Chondrocyte (in vitro differentiated cells): Measurements from ENCODE around the gene ERBB3. TPM values are rescaled to one million over a fixed set of nuclear protein-coding genes. Genes with fewer than 3 reads are reported as not detected.
"Not testable (repeated sequence)": the region's sequence is repeated elsewhere in the genome, so short reads cannot be mapped to it uniquely, and the experiment has no call there.

Experiments used
- DNase-seq: peaks from one replicate; pipeline ENCODE4 v3.0.0; 2021; ENCODE audit warnings: mixed read lengths, low spot score
- H3K27ac Mint-ChIP-seq: one replicate; pipeline ENCODE4 v1.8.0; 2021; ENCODE audit warnings: mild to moderate bottlenecking, moderate library complexity, mixed read lengths; ENCODE audit not compliant: unreplicated experiment
- H3K27me3 Mint-ChIP-seq: 2 replicates; pipeline ENCODE4 v1.8.0; 2021; ENCODE audit warnings: low read depth, mixed read lengths
- H3K36me3 Mint-ChIP-seq: 2 replicates; pipeline ENCODE4 v1.8.0; 2021; ENCODE audit warnings: low read depth, mixed read lengths
- H3K4me1 Mint-ChIP-seq: 2 replicates; pipeline ENCODE4 v1.8.0; 2021; ENCODE audit warnings: low read depth, mild to moderate bottlenecking, mixed read lengths
- H3K4me3 Mint-ChIP-seq: one replicate; pipeline ENCODE4 v1.8.0; 2021; ENCODE audit warnings: mild to moderate bottlenecking, moderate library complexity, mixed read lengths; ENCODE audit not compliant: unreplicated experiment
- H3K9me3 Mint-ChIP-seq: 2 replicates; pipeline ENCODE4 v1.8.0; 2021; ENCODE audit warnings: low read depth, mixed read lengths
- total RNA-seq: library from RNA; stranded (reverse); gene quantifications from 3 replicates; pipeline ENCODE4 v1.2.1, GENCODE V29; 2021
- TF ChIP-seq, protein P1 (sequence below): fragments of 200-600 bp; sonication (generic); IDR thresholded peaks from 2 replicates; pipeline ENCODE4 v1.5.0; 2021; ENCODE audit warnings: antibody characterized with exemption, mild to moderate bottlenecking, moderate library complexity

ERBB3 gene
- total RNA-seq, 1 donor from 2014 or later: 0.52 TPM

- no peaks in the 10 kb centered on the region for H3K27me3 Mint-ChIP-seq
- H3K27ac Mint-ChIP-seq: no peak overlapping the region
- H3K36me3 Mint-ChIP-seq: no peaks in the 10 kb centered on the region
- no peak for DNase-seq
- TF ChIP-seq, protein P1, sequence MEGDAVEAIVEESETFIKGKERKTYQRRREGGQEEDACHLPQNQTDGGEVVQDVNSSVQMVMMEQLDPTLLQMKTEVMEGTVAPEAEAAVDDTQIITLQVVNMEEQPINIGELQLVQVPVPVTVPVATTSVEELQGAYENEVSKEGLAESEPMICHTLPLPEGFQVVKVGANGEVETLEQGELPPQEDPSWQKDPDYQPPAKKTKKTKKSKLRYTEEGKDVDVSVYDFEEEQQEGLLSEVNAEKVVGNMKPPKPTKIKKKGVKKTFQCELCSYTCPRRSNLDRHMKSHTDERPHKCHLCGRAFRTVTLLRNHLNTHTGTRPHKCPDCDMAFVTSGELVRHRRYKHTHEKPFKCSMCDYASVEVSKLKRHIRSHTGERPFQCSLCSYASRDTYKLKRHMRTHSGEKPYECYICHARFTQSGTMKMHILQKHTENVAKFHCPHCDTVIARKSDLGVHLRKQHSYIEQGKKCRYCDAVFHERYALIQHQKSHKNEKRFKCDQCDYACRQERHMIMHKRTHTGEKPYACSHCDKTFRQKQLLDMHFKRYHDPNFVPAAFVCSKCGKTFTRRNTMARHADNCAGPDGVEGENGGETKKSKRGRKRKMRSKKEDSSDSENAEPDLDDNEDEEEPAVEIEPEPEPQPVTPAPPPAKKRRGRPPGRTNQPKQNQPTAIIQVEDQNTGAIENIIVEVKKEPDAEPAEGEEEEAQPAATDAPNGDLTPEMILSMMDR: no peak
- no peaks in the 10 kb centered on the region for H3K9me3 Mint-ChIP-seq
- no peak overlapping the region for H3K4me3 Mint-ChIP-seq
- peaks cover 7% of the 10 kb centered on the region for H3K4me1 Mint-ChIP-seq
Measured at GRCh38 chr12:56074396-56074795, 5.6 kb upstream of the ERBB3 start.

- DNase-seq: peak; percentile 1
- not testable (repeated sequence) for H3K4me3 Mint-ChIP-seq, H3K27ac Mint-ChIP-seq, H3K27me3 Mint-ChIP-seq, H3K36me3 Mint-ChIP-seq, H3K9me3 Mint-ChIP-seq
- peaks cover 11% of the 10 kb centered on the region for H3K4me1 Mint-ChIP-seq
Measured at GRCh38 chr12:56077966-56078365, 2.0 kb upstream of the ERBB3 start.

- Mint-ChIP-seq H3K27ac (peak overlapping the region; percentile 70), H3K9me3 (no peaks in the 10 kb centered on the region), H3K27me3 (peaks cover 3% of the 10 kb centered on the region), H3K36me3 (no peaks in the 10 kb centered on the region), H3K4me1 (peaks cover 11% of the 10 kb centered on the region), H3K4me3 (peak overlapping the region; percentile 77)
- TF ChIP-seq, protein P1: no peak
- no peak for DNase-seq
Measured at GRCh38 chr12:56078427-56078826, 1.5 kb upstream of the ERBB3 start.

- Mint-ChIP-seq H3K4me3 (peak overlapping the region; percentile 77), H3K9me3 (no peaks in the 10 kb centered on the region), H3K27ac (peak overlapping the region; percentile 70), H3K4me1 (peaks cover 11% of the 10 kb centered on the region), H3K36me3 (no peaks in the 10 kb centered on the region), H3K27me3 (peaks cover 3% of the 10 kb centered on the region)
- TF ChIP-seq, protein P1: peak; percentile 84
- DNase-seq: peak; percentile 96
Measured at GRCh38 chr12:56078931-56079722, 838 bp upstream of the ERBB3 start.

DNA sequence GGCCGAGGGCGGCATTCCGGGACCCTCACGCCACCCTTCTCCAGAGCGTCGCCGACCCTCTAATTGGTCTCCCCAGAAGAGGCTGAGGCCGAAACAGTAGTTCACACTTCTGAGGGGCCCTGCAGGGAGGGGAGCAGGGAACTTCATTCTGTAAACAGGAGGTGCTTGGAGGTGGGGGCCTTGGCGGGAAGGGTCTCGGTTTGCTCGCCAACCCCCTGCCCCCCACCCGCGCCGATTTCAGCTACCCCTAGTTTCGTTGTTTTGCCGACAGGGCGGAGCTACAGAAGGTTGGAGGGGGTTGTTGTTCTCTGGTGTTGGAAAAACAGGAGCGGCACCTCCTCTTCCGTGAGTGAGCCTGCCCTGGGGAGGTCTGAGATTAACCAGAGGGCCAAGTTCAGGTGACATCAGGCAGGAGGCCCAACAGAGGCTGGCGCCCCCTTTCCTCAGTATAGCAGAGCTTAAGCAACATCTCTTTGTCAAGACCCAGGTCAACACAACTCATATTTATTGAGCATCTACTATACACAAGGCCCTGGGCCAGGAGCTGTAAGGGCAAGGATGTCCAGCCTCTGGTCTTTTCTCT lies 682 bp downstream of the ERBB3 start:
- Mint-ChIP-seq H3K4me1 (peaks cover 11% of the 10 kb centered on the region), H3K27ac (no peak overlapping the region), H3K9me3 (no peaks in the 10 kb centered on the region), H3K27me3 (peaks cover 3% of the 10 kb centered on the region), H3K36me3 (no peaks in the 10 kb centered on the region), H3K4me3 (peak overlapping the region; percentile 33)
- no peak for DNase-seq
- TF ChIP-seq, protein P1: no peak
